ENCODE results near the gene ERC2. TPM values are rescaled to one million over a fixed set of nuclear protein-coding genes. Genes with fewer than 3 reads are reported as not detected.

The ERC2 gene
- total RNA-seq, 1 donor from 2014 or later: 0.11 TPM

DNA sequence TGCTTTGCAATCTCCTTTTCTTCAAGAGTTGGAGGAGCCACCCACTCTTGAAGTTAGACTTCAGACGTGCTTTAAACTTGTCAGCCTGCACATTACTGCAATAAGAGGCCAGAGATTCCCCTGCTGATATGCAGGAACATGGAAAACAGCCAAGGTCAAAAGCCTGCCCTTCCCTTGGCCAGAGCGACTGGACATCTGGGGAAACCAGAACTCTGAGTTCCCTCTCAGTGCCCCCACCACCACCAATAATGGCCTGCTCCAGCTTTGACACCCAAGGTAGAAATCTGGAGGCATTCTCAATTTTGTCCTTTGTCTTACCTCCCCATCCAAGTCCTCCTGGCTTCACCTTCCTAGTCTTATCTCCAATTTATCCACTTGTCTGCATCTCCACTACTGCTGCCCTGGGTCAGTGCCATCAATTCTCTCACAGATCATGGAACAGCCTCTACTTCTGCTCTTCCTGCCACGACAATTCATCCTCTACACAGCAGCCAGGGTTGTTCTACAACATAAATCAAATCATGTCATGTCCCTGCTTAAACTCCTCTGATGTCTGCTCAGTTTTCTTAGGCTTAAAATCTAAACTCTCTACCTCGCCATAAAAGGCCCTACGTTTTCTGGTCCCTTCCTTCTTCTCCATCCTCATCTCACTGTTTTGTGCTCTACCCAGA is 789.6 kb downstream of the ERC2 start:
- TF ChIP-seq, protein P1, sequence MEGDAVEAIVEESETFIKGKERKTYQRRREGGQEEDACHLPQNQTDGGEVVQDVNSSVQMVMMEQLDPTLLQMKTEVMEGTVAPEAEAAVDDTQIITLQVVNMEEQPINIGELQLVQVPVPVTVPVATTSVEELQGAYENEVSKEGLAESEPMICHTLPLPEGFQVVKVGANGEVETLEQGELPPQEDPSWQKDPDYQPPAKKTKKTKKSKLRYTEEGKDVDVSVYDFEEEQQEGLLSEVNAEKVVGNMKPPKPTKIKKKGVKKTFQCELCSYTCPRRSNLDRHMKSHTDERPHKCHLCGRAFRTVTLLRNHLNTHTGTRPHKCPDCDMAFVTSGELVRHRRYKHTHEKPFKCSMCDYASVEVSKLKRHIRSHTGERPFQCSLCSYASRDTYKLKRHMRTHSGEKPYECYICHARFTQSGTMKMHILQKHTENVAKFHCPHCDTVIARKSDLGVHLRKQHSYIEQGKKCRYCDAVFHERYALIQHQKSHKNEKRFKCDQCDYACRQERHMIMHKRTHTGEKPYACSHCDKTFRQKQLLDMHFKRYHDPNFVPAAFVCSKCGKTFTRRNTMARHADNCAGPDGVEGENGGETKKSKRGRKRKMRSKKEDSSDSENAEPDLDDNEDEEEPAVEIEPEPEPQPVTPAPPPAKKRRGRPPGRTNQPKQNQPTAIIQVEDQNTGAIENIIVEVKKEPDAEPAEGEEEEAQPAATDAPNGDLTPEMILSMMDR (IDR thresholded peaks at IDR 0.05): no peak
- no peaks in the 10 kb centered on the region for H3K27me3 ChIP-seq
- no peaks in the 10 kb centered on the region for H3K4me1 ChIP-seq
- H3K4me3 ChIP-seq: no peak overlapping the region
- no peaks in the 10 kb centered on the region for H3K9me3 ChIP-seq
- no peak for DNase-seq (ENCODE audit: low spot score in 2 of 2)
- no peak overlapping the region for H3K27ac ChIP-seq
- H3K36me3 ChIP-seq: no peaks in the 10 kb centered on the region
- intact Hi-C loops (cut with DNase I): no loop called here

DNA sequence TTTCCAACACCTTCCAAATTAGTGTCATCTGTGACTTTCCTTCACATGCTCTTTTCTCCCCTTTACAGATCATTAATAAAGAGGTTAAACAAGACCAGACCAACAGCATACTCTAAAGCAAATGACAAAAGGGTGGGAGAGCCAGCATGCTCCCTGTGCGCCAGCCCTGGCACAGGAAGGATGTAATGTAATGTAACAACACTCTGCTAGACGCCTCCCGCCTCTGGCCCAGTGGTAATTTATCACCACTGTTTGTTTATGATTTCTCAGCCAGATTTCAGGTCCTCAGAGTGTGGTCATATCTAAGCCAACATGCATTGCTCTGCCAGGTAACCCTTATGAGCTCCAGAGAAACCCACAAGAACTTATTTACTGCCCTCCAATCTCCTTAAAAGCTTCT is 791.6 kb downstream of the ERC2 start:
- Histone ChIP-seq H3K27me3 (no peaks in the 10 kb centered on the region), H3K9me3 (no peaks in the 10 kb centered on the region), H3K4me1 (no peaks in the 10 kb centered on the region), H3K27ac (no peak overlapping the region), H3K36me3 (no peaks in the 10 kb centered on the region), H3K4me3 (no peak overlapping the region)
- no peak for DNase-seq (ENCODE audit: low spot score in 2 of 2)
- intact Hi-C loops (cut with DNase I): no loop called here
- TF ChIP-seq, protein P1 (IDR thresholded peaks at IDR 0.05): no peak

DNA sequence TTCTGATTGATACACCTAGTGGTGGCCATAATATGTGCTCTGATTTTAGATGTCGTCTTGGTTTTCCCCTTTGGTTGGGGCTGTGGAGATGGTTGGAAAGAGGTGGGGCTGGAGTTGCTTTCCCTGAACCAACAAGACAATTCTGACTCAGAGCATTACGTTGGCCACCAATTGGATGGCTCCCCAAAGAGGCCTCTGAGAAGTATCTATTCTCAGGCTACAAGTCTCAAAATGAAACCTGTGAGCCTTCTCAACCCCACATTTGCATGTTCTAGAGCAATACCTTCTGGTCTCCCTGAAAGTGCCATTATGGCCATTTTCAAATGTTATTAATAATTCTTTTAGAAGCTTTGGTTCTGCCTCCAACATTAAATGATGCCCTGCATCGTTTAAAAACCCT is 792.8 kb downstream of the ERC2 start:
- no peaks in the 10 kb centered on the region for H3K9me3 ChIP-seq
- H3K27ac ChIP-seq: no peak overlapping the region
- H3K27me3 ChIP-seq: no peaks in the 10 kb centered on the region
- intact Hi-C loops (cut with DNase I): no loop called here
- TF ChIP-seq, protein P1 (IDR thresholded peaks at IDR 0.05): no peak
- no peaks in the 10 kb centered on the region for H3K36me3 ChIP-seq
- no peak overlapping the region for H3K4me3 ChIP-seq
- no peak for DNase-seq (ENCODE audit: low spot score in 2 of 2)
- no peaks in the 10 kb centered on the region for H3K4me1 ChIP-seq

DNA sequence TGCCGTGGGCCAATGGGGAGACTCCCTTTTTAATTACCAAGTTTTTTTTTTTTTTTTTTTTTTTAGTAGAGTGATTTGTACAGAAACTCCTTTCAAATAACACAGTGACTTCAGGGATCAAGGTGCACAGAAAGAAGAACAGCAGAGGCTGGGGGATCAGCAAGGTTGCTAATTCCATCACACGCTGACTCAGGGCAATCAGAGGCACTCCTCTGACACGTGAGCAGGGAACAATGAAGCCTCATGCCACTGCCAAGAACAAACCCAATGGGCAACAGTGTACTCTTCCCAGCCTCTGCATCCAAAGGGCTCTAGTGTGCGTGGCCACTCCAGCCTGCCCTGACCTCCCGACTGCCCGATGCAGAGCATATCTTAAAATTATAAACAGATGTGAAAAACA is 794.5 kb downstream of the ERC2 start:
- TF ChIP-seq, protein P1 (IDR thresholded peaks at IDR 0.05): no peak
- Histone ChIP-seq H3K9me3 (no peaks in the 10 kb centered on the region), H3K27me3 (no peaks in the 10 kb centered on the region), H3K27ac (no peak overlapping the region), H3K4me3 (no peak overlapping the region), H3K36me3 (no peaks in the 10 kb centered on the region), H3K4me1 (no peaks in the 10 kb centered on the region)
- DNase-seq (ENCODE audit: low spot score in 2 of 2): no peak
- intact Hi-C loops (cut with DNase I): no loop called here

DNA sequence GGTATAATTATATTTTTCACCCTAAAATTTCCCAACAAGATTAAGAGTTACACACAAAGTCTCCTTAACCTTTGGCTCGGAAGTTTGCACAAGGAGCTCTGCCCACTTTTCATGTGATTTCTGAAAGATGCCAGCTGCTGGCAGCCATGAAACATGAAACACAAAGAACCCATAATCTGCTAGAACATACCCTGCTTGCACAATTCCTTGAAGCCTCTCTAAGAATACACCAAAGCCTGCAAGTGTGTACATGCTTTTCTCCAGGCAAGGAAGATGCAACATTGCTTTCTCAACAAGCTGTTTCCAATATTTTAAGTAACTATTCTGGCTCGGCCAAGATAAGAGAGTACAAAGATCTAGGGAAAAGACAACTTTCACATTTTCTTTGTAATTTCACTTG is 799.1 kb downstream of the ERC2 start:
- DNase-seq (ENCODE audit: low spot score in 2 of 2): no peak
- H3K27me3 ChIP-seq: no peaks in the 10 kb centered on the region
- H3K9me3 ChIP-seq: no peaks in the 10 kb centered on the region
- no peaks in the 10 kb centered on the region for H3K4me1 ChIP-seq
- TF ChIP-seq, protein P1 (IDR thresholded peaks at IDR 0.05): no peak
- intact Hi-C loops (cut with DNase I): no loop called here
- H3K4me3 ChIP-seq: no peak overlapping the region
- no peaks in the 10 kb centered on the region for H3K36me3 ChIP-seq
- no peak overlapping the region for H3K27ac ChIP-seq

DNA sequence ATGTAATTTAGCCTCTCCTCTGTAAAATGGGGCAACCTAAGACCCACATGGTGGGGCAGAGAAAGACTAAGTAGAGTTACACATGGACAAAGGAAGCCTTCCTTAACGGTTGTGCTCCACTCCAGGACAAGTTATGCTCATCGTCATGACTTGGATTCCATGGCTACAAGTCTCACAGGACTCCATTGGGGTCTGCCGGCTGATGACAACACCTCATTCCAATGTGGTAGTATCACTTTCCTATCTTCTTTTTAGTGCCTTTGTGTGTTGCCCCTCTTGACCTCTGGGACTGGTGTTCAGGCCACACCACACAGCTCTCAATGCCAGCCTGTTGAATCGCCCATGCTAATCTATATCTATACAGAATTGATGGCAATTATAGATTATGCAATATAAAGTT is 799.9 kb downstream of the ERC2 start:
- Histone ChIP-seq H3K4me1 (no peaks in the 10 kb centered on the region), H3K4me3 (no peak overlapping the region), H3K9me3 (no peaks in the 10 kb centered on the region), H3K27ac (no peak overlapping the region), H3K27me3 (no peaks in the 10 kb centered on the region), H3K36me3 (no peaks in the 10 kb centered on the region)
- intact Hi-C loops (cut with DNase I): no loop called here
- DNase-seq (ENCODE audit: low spot score in 2 of 2): no peak
- TF ChIP-seq, protein P1 (IDR thresholded peaks at IDR 0.05): no peak
